HG03432 (cell line): Measurements from ENCODE around the gene GALNS.

Experiments
- ATAC-seq: cut with Tn5 transposase; IDR thresholded peaks from one replicate; pipeline ENCODE4 v1.9.1; 2021; ENCODE audit warnings: mild to moderate bottlenecking, moderate library complexity; ENCODE audit not compliant: unreplicated experiment

The GALNS gene

GRCh38 chr16:88877564-88878289, 21.0 kb upstream of the GALNS start:
- ATAC-seq = no peak

- ATAC-seq = no peak
Observed at GRCh38 chr16:88876942-88877526, 20.3 kb upstream of the GALNS start.

- ATAC-seq = no peak
Observed at GRCh38 chr16:88875703-88876234, 19.0 kb upstream of the GALNS start.

- ATAC-seq = no peak
Observed at GRCh38 chr16:88874938-88875599, 18.3 kb upstream of the GALNS start.

- no peak for ATAC-seq
Observed at GRCh38 chr16:88872650-88873331, 16.0 kb upstream of the GALNS start.

GRCh38 chr16:88871730-88872416, 15.1 kb upstream of the GALNS start:
- ATAC-seq = no peak

- ATAC-seq = no peak
Observed at GRCh38 chr16:88871349-88871702, 14.6 kb upstream of the GALNS start.

- ATAC-seq = no peak
Observed at GRCh38 chr16:88870608-88871348, 14.0 kb upstream of the GALNS start.

- ATAC-seq = no peak
Observed at GRCh38 chr16:88869673-88869980, 12.9 kb upstream of the GALNS start.

GRCh38 chr16:88868974-88869672, 12.4 kb upstream of the GALNS start:
- no peak for ATAC-seq

- no peak for ATAC-seq
Observed at GRCh38 chr16:88867581-88868246, 11.0 kb upstream of the GALNS start.

GRCh38 chr16:88866151-88866920, 9.6 kb upstream of the GALNS start, which contains the start of gene PABPN1L:
Gene PABPN1L (minus strand): TSS chr16:88866660. CDS start chr16:88866606, 54 bp downstream.
- no peak for ATAC-seq

GRCh38 chr16:88865742-88866141, 9.0 kb upstream of the GALNS start:
- ATAC-seq = no peak

GRCh38 chr16:88865310-88865709, 8.6 kb upstream of the GALNS start:
- no peak for ATAC-seq

- ATAC-seq = no peak
Observed at GRCh38 chr16:88864521-88864920, 7.8 kb upstream of the GALNS start.

- no peak for ATAC-seq
Observed at GRCh38 chr16:88864099-88864498, 7.4 kb upstream of the GALNS start.

- ATAC-seq = no peak
Observed at GRCh38 chr16:88863426-88863825, 6.7 kb upstream of the GALNS start.

- ATAC-seq = no peak
Observed at GRCh38 chr16:88862968-88863367, 6.2 kb upstream of the GALNS start.
